ENCODE measurements around the gene SPATS2.
"Not testable (repeated sequence)": the region's sequence is repeated elsewhere in the genome, so short reads cannot be mapped to it uniquely, and the experiment has no call there.

SPATS2 gene

DNA sequence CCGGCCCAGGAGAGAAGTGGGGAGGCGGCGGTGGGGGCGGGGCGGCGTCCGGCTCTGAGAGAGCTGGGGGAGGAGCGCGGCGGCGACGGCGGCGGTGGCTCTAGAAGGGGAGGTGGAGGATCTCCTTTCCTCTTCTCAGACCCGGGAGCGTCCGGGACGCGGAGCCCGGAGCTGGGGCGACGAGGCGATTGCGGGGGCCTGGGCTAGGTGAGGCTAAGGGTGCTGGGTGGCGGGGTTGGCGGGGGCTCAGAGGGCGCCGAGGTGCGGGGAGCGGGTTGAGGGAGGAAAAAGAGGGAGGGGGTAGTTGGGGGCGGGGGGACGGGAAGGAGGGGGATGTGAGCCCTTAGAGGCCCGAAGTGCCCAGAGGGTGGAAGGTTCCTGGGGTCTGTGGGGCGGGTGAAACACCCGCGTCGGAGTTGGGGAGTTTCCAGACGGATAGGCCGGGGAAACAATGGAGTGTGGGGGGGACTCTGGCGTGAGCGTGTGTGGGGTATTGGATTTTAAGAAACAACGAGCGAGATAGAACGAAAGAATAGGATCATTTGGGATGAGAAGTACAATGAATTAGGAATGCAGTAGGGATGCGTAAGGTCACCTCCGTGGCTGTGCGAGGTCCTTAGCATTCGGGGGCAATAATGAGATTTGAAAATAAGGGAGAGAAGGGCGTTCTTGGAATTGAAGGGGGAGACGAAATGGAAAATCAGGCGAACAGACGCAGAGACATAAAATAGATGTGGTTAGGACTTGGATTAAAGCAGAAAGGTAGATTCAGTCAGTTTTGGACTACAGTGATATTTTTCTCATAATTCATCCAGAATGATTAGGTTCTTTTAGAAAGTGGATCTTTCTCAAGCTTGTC lies at the start of gene SPATS2:
Gene SPATS2 (plus strand): TSS at position 82 of the 859 bp plus-strand sequence. CDS start 93,551 bp downstream, outside the sequence.
- peak; percentile 25 for DNase-seq

- not testable (repeated sequence) for DNase-seq
These were observed 46.7 kb upstream of the SPATS2 start for GRCh38 chr12:49320411-49321103.

- no peak for DNase-seq
These were observed 44.9 kb upstream of the SPATS2 start for GRCh38 chr12:49322367-49322707.

- peak; percentile 99 for DNase-seq
These were observed 44.3 kb upstream of the SPATS2 start, which contains the start of gene TROAP for GRCh38 chr12:49322708-49323523. Gene TROAP (plus strand): TSS chr12:49323255. CDS start chr12:49323609, 354 bp downstream.

DNA sequence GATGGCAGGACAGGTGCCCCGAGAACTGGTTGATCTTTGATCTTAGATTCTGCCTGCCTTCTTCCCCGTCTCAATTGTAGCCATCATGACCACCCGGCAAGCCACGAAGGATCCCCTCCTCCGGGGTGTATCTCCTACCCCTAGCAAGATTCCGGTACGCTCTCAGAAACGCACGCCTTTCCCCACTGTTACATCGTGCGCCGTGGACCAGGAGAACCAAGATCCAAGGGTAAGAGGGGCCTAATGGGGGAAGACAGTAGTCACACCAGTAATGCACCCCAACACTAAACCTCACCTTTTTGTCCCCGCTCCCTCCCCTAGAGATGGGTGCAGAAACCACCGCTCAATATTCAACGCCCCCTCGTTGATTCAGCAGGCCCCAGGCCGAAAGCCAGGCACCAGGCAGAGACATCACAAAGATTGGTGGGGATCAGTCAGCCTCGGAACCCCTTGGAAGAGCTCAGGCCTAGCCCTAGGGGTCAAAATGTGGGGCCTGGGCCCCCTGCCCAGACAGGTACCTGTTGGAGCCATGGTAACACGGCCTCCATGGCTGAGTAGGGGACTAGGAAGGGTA lies 43.7 kb upstream of the SPATS2 start:
- no peak for DNase-seq

DNA sequence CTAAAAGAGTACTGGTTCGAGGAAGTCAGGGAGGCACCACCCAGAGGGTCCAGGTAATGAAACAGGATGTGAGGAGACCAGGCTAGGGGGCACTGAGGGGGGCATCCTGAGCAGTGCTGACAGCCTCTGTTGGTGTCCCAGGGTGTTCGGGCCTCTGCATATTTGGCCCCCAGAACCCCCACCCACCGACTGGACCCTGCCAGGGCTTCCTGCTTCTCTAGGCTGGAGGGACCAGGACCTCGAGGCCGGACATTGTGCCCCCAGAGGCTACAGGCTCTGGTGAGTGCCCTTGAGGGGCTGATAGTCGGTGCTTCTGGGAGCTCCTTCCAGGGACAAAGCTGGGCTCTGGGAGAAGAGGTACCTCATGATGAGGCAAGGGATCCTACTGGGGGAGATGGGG lies 41.7 kb upstream of the SPATS2 start:
- DNase-seq, result no peak

- no peak for DNase-seq
These were observed 39.9 kb upstream of the SPATS2 start for GRCh38 chr12:49327368-49327767.

DNA sequence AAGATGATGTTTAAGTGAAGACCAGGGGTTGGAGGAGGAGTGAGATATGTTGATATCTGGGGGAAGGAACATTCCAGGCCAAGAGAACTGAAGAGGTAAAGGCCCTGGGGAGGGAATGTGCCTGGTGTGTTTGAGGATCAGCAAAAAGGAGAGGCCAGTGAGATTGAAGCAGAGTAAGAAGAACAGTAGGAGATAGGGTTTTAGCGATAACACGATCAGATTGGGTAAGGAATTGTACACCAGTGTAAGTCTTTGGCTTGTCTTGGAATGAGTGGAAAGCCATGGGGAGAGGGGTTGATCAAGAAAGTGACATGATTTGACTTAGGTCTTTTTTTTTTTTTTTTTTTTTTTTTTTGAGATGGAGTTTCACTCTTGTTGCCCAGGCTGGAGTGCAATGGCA lies 39.4 kb upstream of the SPATS2 start:
- no peak for DNase-seq

DNA sequence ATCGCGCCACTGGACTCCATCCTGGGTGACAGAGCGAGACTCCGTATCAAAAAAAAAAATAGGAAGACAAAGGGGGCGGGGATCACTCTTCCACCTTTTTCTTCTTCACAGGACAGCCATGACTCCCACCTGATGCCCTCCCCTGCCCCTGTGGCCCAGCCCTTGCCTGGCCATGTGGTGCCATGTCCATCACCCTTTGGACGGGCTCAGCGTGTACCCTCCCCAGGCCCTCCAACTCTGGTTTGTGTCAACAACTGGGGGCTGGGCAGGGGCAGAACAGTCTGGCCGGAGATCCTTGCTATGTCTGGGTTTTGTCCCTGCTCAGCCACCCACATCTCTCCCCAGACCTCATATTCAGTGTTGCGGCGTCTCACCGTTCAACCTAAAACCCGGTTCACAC lies 38.4 kb upstream of the SPATS2 start:
- no peak for DNase-seq

DNA sequence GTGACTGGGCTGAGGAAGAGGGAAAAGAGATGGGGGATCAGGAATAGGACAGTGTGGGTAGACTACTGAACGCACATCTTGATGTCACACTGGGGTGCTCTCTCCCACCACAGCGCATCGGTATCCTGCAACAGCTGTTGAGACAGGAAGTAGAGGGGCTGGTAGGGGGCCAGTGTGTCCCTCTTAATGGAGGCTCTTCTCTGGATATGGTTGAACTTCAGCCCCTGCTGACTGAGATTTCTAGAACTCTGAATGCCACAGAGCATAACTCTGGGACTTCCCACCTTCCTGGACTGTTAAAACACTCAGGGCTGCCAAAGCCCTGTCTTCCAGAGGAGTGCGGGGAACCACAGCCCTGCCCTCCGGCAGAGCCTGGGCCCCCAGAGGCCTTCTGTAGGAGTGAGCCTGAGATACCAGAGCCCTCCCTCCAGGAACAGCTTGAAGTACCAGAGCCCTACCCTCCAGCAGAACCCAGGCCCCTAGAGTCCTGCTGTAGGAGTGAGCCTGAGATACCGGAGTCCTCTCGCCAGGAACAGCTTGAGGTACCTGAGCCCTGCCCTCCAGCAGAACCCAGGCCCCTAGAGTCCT lies 37.1 kb upstream of the SPATS2 start:
- no peak for DNase-seq

DNA sequence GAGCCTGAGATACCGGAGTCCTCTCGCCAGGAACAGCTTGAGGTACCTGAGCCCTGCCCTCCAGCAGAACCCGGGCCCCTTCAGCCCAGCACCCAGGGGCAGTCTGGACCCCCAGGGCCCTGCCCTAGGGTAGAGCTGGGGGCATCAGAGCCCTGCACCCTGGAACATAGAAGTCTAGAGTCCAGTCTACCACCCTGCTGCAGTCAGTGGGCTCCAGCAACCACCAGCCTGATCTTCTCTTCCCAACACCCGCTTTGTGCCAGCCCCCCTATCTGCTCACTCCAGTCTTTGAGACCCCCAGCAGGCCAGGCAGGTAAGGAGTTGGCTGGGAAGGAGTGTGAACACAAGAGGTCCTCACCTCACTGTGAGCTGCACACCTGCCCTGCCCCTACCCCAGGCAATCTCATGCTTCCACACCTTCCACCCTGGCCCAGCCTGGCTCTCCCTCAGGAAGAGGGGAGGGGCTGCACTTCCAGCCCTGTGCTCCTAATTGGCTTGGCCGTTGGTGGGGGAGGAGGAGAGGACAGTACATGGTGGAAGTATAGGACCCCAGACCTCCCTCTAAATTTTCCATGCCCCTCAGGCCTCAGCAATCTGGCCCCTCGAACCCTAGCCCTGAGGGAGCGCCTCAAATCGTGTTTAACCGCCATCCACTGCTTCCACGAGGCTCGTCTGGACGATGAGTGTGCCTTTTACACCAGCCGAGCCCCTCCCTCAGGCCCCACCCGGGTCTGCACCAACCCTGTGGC lies 36.5 kb upstream of the SPATS2 start:
- DNase-seq, result no peak

- peak; percentile 62 for DNase-seq
These were observed 35.7 kb upstream of the SPATS2 start for GRCh38 chr12:49331380-49332222.

GRCh38 chr12:49332441-49332861 lies 34.8 kb upstream of the SPATS2 start:
- no peak for DNase-seq

DNA sequence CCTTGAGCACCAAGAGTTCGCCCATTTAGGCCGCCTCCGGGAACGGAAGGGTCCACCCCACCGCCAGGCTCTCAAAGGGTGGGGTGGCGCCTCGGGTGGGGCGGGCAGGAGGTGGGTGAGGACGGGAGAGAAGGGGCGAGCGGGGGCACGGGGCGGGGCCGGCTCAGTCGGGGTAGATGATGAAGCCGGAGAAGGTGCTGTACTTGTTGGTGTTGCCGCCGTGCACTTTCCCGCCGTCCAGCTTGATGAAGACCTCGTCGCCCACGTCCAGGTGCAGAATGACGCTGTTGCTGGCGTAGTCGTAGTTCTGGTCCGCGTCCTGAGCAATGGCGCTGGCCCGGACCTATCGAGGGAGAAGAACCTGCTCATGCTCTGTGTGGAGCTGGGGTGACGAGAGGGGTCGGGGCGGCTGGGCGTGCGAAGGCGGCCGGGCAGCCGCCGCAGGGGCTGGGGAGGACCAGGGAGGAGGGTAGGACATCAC lies 34.3 kb upstream of the SPATS2 start:
- DNase-seq, result no peak

DNA sequence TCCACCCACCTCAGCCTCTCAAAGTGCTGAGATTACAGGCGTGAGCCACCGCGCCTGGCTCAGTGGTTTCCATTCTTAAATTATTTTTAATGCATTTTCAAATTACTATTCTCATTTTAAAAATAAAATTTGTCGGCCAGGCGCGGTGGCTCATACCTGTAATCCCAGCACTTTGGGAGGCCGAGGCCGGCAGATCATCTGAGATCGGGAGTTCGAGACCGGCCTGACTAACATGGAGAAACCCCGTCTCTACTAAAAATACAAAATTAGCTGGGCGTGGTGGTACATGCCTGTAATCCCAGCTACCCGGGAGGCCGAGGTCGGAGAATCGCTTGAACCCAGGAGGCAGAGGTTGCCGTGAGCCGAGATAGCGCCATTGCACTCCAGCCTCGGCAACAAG lies 33.5 kb upstream of the SPATS2 start:
- not testable (repeated sequence) for DNase-seq

- DNase-seq, result no peak
These were observed 33.0 kb upstream of the SPATS2 start for GRCh38 chr12:49334226-49334625.

DNA sequence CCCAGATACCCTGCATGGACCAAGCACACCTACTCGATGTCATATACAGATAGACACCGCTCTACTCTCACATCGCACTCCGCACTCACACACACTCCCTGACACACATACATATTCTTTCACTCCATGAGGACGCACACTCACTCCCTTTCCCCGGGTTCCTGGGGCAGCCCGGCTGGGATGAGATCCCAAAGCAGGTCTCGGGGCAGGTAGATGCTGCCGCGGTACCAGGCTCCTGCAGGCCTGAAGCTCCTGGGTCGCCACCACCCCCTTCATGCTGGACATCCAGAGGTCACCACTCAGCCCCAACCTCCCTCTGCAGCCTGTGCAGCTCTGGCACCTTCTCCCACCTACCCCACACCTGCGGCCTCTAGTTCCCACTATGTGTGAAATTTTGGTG lies 32.6 kb upstream of the SPATS2 start:
- no peak for DNase-seq

- DNase-seq, result no peak
These were observed 31.9 kb upstream of the SPATS2 start for GRCh38 chr12:49335118-49335954.

DNA sequence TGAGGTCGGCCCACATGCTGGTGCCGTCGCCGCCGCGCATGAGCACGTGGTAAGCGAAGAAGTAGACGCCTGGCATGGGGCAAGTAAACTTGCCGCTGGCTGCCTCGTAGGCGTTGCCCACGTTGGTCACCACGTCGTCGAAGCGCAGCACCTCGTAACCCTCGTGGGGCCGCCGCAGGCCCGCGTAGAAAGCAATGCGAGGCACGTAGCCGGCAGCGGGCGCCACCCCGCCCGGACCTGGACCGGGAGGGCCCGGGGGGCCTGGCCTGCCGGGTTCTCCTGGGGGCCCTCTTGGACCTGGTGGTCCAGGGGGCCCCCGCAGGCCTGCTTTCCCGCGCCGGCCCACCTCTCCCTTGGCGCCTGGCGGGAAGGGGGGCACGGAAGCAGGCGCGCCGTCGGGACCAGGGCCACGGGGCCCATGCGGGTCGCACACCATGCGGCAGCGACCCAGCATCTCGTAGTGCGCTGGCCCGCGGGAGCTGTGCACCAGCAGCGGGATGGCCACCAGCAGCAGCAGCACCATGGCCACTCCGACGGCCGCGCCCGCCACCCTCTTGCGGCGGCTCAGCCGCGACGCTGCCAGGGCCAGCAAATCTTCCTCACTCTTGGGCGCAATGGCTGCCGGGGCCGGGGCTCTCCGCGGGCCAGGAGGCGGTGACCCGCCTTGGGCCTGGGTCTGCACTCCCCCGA lies 31.2 kb upstream of the SPATS2 start:
- DNase-seq, result no peak

Measured in fibroblast of skin of right quadriceps (primary cell).